ENCODE data around the gene PKIG. TPM values are rescaled to one million over a fixed set of nuclear protein-coding genes. Genes with fewer than 3 reads are reported as not detected.

Gene PKIG
- polyA plus RNA-seq, 3 donors = 0.67 to 1.4 (median 0.84) TPM

DNA sequence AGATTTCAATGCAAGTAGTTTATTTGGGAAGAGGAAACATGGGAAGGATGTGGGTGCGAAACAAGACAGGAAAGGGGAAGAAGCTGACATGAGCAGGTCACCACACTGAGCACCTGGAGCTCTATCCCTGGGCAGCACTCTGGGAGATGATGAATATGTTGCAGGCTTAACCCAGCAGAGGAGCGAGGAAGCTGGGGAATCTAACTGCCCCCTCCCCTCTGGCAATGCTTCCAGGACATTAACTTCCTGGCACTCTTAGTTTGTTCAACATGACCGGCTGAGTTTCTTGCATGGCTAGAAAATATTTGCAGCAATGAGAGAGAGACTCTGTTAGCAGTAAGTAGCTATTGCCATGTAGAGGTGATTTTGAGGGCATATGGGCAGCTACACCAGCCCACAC is 74.1 kb downstream of the PKIG start:
- TF ChIP-seq, protein P1, sequence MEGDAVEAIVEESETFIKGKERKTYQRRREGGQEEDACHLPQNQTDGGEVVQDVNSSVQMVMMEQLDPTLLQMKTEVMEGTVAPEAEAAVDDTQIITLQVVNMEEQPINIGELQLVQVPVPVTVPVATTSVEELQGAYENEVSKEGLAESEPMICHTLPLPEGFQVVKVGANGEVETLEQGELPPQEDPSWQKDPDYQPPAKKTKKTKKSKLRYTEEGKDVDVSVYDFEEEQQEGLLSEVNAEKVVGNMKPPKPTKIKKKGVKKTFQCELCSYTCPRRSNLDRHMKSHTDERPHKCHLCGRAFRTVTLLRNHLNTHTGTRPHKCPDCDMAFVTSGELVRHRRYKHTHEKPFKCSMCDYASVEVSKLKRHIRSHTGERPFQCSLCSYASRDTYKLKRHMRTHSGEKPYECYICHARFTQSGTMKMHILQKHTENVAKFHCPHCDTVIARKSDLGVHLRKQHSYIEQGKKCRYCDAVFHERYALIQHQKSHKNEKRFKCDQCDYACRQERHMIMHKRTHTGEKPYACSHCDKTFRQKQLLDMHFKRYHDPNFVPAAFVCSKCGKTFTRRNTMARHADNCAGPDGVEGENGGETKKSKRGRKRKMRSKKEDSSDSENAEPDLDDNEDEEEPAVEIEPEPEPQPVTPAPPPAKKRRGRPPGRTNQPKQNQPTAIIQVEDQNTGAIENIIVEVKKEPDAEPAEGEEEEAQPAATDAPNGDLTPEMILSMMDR (IDR thresholded peaks at IDR 0.05) = no peak
- no peak overlapping the region for H3K4me2 ChIP-seq (replicated peaks; ENCODE audit: extremely low read depth, low read length, poor library complexity, severe bottlenecking)
- 0% methylated on average over 1 of the region's 3 CpGs for WGBS (ENCODE audit: insufficient coverage)
- peaks cover 0 to 14% of the 10 kb centered on the region in 2 donors for H3K9me3 ChIP-seq (replicated peaks in 1 of 2; ENCODE audit: control insufficient read depth in 1 of 2, insufficient read depth in 1 of 2, low read length in 2 of 2)
- H3K9ac ChIP-seq (ENCODE audit: insufficient read depth, low read length, poor library complexity, severe bottlenecking) = no peak overlapping the region
- no peak overlapping the region for H3K4me3 Mint-ChIP-seq
- peaks cover 1 to 11% (median 1%) of the 10 kb centered on the region in 3 donors for H3K27me3 Mint-ChIP-seq (ENCODE audit: low read depth in 3 of 3)
- intact Hi-C loops (cut with micrococcal nuclease) = no loop called here
- DNase-seq = no peak
- peaks cover 14 to 27% (median 20%) of the 10 kb centered on the region in 7 donors for H3K9me3 Mint-ChIP-seq
- peaks cover 19% of the 10 kb centered on the region for H3K4me1 Mint-ChIP-seq
- no peaks in the 10 kb centered on the region for H3K36me3 ChIP-seq (replicated peaks in 1 of 2; ENCODE audit: control insufficient read depth in 1 of 2, insufficient read depth in 2 of 2, low read length in 2 of 2)
- no peak overlapping the region for H2AFZ ChIP-seq (ENCODE audit: insufficient read depth, low read depth, low read length, poor library complexity, severe bottlenecking)
- no peaks in the 10 kb centered on the region for H4K20me1 ChIP-seq (ENCODE audit: insufficient read depth, low read length)
- H3K27me3 ChIP-seq (ENCODE audit: control insufficient read depth in 2 of 2, insufficient read depth in 2 of 2, low read length in 2 of 2) = no peaks in the 10 kb centered on the region
- H3K27ac ChIP-seq (ENCODE audit: low read depth in 1 of 2, low read length in 2 of 2) = no peak overlapping the region
- peak overlapping the region in 1 of 7 donors; percentile 6 for H3K27ac Mint-ChIP-seq
- H3K4me1 ChIP-seq (ENCODE audit: control insufficient read depth in 1 of 2, insufficient read depth in 2 of 2, low read length in 2 of 2) = peaks cover 8 to 9% of the 10 kb centered on the region in 2 donors
- no peaks in the 10 kb centered on the region for H3K36me3 Mint-ChIP-seq
- H3K4me3 ChIP-seq (replicated peaks in 1 of 3; ENCODE audit: low read depth in 2 of 3, low read length in 3 of 3) = no peak overlapping the region
- H3K79me2 ChIP-seq (ENCODE audit: insufficient read depth, low read length) = no peaks in the 10 kb centered on the region

DNA sequence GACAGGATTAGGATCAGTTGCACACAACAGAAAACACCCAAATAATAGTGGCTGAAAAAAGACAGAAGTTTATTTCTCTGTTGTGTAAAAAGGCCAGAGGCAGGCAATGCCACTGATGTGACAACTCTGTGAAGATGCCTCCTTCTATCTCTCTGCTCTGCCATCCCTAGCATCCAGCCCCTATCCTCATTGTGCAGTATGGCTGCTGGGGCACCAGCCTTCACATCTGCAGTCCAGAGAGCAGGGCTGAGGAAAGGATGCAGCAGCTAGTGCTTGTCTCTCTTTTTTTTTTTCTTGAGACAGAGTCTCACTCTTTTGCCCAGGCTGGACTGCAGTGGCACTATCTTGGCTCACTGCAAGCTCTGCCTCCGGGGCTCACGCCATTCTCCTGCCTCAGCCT is 75.5 kb downstream of the PKIG start:
- no peak overlapping the region for H3K27ac ChIP-seq (ENCODE audit: low read depth in 1 of 2, low read length in 2 of 2)
- H3K79me2 ChIP-seq (ENCODE audit: insufficient read depth, low read length) = no peaks in the 10 kb centered on the region
- no peaks in the 10 kb centered on the region for H3K27me3 ChIP-seq (ENCODE audit: control insufficient read depth in 2 of 2, insufficient read depth in 2 of 2, low read length in 2 of 2)
- DNase-seq = no peak
- H3K4me3 Mint-ChIP-seq = no peak overlapping the region
- no peak overlapping the region for H3K27ac Mint-ChIP-seq
- H4K20me1 ChIP-seq (ENCODE audit: insufficient read depth, low read length) = no peaks in the 10 kb centered on the region
- H3K4me2 ChIP-seq (replicated peaks; ENCODE audit: extremely low read depth, low read length, poor library complexity, severe bottlenecking) = no peak overlapping the region
- peaks cover 14 to 27% (median 20%) of the 10 kb centered on the region in 7 donors for H3K9me3 Mint-ChIP-seq
- H2AFZ ChIP-seq (ENCODE audit: insufficient read depth, low read depth, low read length, poor library complexity, severe bottlenecking) = no peak overlapping the region
- no peak overlapping the region for H3K9ac ChIP-seq (ENCODE audit: insufficient read depth, low read length, poor library complexity, severe bottlenecking)
- intact Hi-C loops (cut with micrococcal nuclease) = no loop called here
- H3K36me3 Mint-ChIP-seq = no peaks in the 10 kb centered on the region
- H3K4me1 Mint-ChIP-seq = peaks cover 15% of the 10 kb centered on the region
- WGBS (ENCODE audit: insufficient coverage) = 100% methylated on average over 2 of the region's 2 CpGs
- peaks cover 0 to 14% of the 10 kb centered on the region in 2 donors for H3K9me3 ChIP-seq (replicated peaks in 1 of 2; ENCODE audit: control insufficient read depth in 1 of 2, insufficient read depth in 1 of 2, low read length in 2 of 2)
- no peak overlapping the region for H3K4me3 ChIP-seq (replicated peaks in 1 of 3; ENCODE audit: low read depth in 2 of 3, low read length in 3 of 3)
- TF ChIP-seq, protein P1 (IDR thresholded peaks at IDR 0.05) = no peak
- H3K27me3 Mint-ChIP-seq (ENCODE audit: low read depth in 3 of 3) = peaks cover 1 to 11% (median 1%) of the 10 kb centered on the region in 3 donors
- no peaks in the 10 kb centered on the region for H3K36me3 ChIP-seq (replicated peaks in 1 of 2; ENCODE audit: control insufficient read depth in 1 of 2, insufficient read depth in 2 of 2, low read length in 2 of 2)
- peaks cover 6 to 7% of the 10 kb centered on the region in 2 donors for H3K4me1 ChIP-seq (ENCODE audit: control insufficient read depth in 1 of 2, insufficient read depth in 2 of 2, low read length in 2 of 2)
